NK-92 (cell line): ENCODE data around the gene HSPB1.
"Not testable (repeated sequence)": the region's sequence is repeated elsewhere in the genome, so short reads cannot be mapped to it uniquely, and the experiment has no call there.

Source experiments
- DNase-seq: peaks from one replicate; lab custom pipeline; 2025; ENCODE audit not compliant: unreplicated experiment; lab: John Stamatoyannopoulos, UW

HSPB1 gene

GRCh38 chr7:76330261-76330660, 27.8 kb downstream of the HSPB1 start:
- no peak for DNase-seq

- no peak for DNase-seq
Observed at GRCh38 chr7:76330673-76331072, 28.2 kb downstream of the HSPB1 start.

GRCh38 chr7:76332078-76332477, 29.6 kb downstream of the HSPB1 start:
- DNase-seq: no peak

GRCh38 chr7:76333511-76334101, 31.1 kb downstream of the HSPB1 start:
- DNase-seq: no peak

- no peak for DNase-seq
Observed at GRCh38 chr7:76334320-76334967, 32.0 kb downstream of the HSPB1 start.

- not testable (repeated sequence) for DNase-seq
Observed at GRCh38 chr7:76335417-76335816, 32.9 kb downstream of the HSPB1 start.

- DNase-seq: no peak
Observed at GRCh38 chr7:76336094-76336493, 33.6 kb downstream of the HSPB1 start.

GRCh38 chr7:76337147-76337546, 34.7 kb downstream of the HSPB1 start:
- no peak for DNase-seq

GRCh38 chr7:76338298-76339084, 36.0 kb downstream of the HSPB1 start:
- no peak for DNase-seq

GRCh38 chr7:76340617-76341131, 38.2 kb downstream of the HSPB1 start:
- DNase-seq: no peak

- DNase-seq: no peak
Observed at GRCh38 chr7:76342222-76342621, 39.7 kb downstream of the HSPB1 start.

GRCh38 chr7:76343294-76343930, 40.9 kb downstream of the HSPB1 start:
- no peak for DNase-seq

- DNase-seq: no peak
Observed at GRCh38 chr7:76343931-76344321, 41.5 kb downstream of the HSPB1 start.

- DNase-seq: no peak
Observed at GRCh38 chr7:76346097-76346496, 43.6 kb downstream of the HSPB1 start.

GRCh38 chr7:76346778-76347177, 44.3 kb downstream of the HSPB1 start:
- no peak for DNase-seq

- DNase-seq: no peak
Observed at GRCh38 chr7:76347710-76348109, 45.2 kb downstream of the HSPB1 start.

GRCh38 chr7:76349313-76349885, 46.9 kb downstream of the HSPB1 start:
- no peak for DNase-seq

GRCh38 chr7:76351372-76351771, 48.9 kb downstream of the HSPB1 start:
- DNase-seq: no peak

- no peak for DNase-seq
Observed at GRCh38 chr7:76352193-76352592, 49.7 kb downstream of the HSPB1 start.

- DNase-seq: no peak
Observed at GRCh38 chr7:76353744-76354143, 51.3 kb downstream of the HSPB1 start.
